Dedifferentiated amniotic fluid mesenchymal stem cell (primary cell): ENCODE data around the gene SLC2A9.
"Not testable (repeated sequence)": the region's sequence is repeated elsewhere in the genome, so short reads cannot be mapped to it uniquely, and the experiment has no call there.

Experiments used
- DNase-seq: peaks from one replicate; pipeline ENCODE4 v3.0.0-alpha.2; 2016; ENCODE audit errors: extremely low spot score

The SLC2A9 gene

GRCh38 chr4:9927341-9928007 lies 93.8 kb downstream of the SLC2A9 start:
- DNase-seq: no peak

- DNase-seq: no peak
Measured at GRCh38 chr4:9926586-9926985, 94.7 kb downstream of the SLC2A9 start.

- DNase-seq: no peak
Measured at GRCh38 chr4:9925750-9926439, 95.4 kb downstream of the SLC2A9 start.

GRCh38 chr4:9924750-9925149 lies 96.5 kb downstream of the SLC2A9 start:
- DNase-seq: no peak

- no peak for DNase-seq
Measured at GRCh38 chr4:9923195-9923812, 98.0 kb downstream of the SLC2A9 start.

- no peak for DNase-seq
Measured at GRCh38 chr4:9921326-9921725, 100.0 kb downstream of the SLC2A9 start.

- no peak for DNase-seq
Measured at GRCh38 chr4:9920029-9920428, 101.3 kb downstream of the SLC2A9 start.

GRCh38 chr4:9919047-9919446 lies 102.2 kb downstream of the SLC2A9 start:
- DNase-seq: no peak

GRCh38 chr4:9918484-9918883 lies 102.8 kb downstream of the SLC2A9 start:
- no peak for DNase-seq

- DNase-seq: no peak
Measured at GRCh38 chr4:9916937-9917336, 104.4 kb downstream of the SLC2A9 start.

- DNase-seq: no peak
Measured at GRCh38 chr4:9916346-9916745, 105.0 kb downstream of the SLC2A9 start.

GRCh38 chr4:9913846-9914245 lies 107.5 kb downstream of the SLC2A9 start:
- no peak for DNase-seq

GRCh38 chr4:9906996-9907395 lies 114.3 kb downstream of the SLC2A9 start:
- DNase-seq: no peak

GRCh38 chr4:9904976-9905587 lies 116.2 kb downstream of the SLC2A9 start:
- no peak for DNase-seq

GRCh38 chr4:9903317-9903716 lies 118.0 kb downstream of the SLC2A9 start:
- DNase-seq: no peak

GRCh38 chr4:9901257-9901656 lies 120.0 kb downstream of the SLC2A9 start:
- no peak for DNase-seq

GRCh38 chr4:9900633-9901032 lies 120.7 kb downstream of the SLC2A9 start:
- not testable (repeated sequence) for DNase-seq

GRCh38 chr4:9899306-9900055 lies 121.8 kb downstream of the SLC2A9 start:
- no peak for DNase-seq

- no peak for DNase-seq
Measured at GRCh38 chr4:9898596-9899305, 122.5 kb downstream of the SLC2A9 start.

- no peak for DNase-seq
Measured at GRCh38 chr4:9895333-9895705, 126.0 kb downstream of the SLC2A9 start.

- no peak for DNase-seq
Measured at GRCh38 chr4:9894644-9895332, 126.5 kb downstream of the SLC2A9 start.
